Measurements from ENCODE around the gene ZNF318. TPM values are rescaled to one million over a fixed set of nuclear protein-coding genes. Genes with fewer than 3 reads are reported as not detected.

Gene ZNF318
- polyA plus RNA-seq, 1 donor (not counting 4 experiments of a cell fraction or from before 2014, with no cell fraction given), result 14.6 TPM

GRCh38 chr6:43336382-43336781, 33.1 kb downstream of the ZNF318 start:
- peaks cover 18 to 31% of the 10 kb centered on the region in 2 experiments for H3K36me3 ChIP-seq (ENCODE audit: control insufficient read depth in 2 of 2, extremely low read depth in 1 of 2, insufficient read depth in 2 of 2, low read length in 2 of 2)
- DNase-seq (ENCODE audit: low read depth, low spot score), result no peak

DNA sequence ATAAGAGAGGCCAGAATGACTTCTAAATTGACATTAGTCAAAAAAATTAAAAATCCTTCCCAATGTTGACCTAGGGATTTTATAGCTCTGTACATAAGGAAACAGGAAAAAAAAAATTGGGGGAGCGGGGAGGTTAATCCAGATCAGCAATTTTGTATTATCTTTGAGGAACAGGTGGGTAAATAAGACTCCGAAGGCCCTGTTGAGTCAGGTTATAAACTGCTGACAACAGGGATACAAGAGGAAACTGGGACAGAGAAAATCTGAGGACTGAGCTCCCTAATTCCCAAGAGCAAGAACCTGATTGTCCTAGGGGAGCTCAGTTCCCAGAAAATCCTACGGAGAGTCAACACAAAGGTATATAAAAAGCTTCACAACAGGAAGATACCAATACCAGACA, 34.0 kb downstream of the ZNF318 start:
- Histone ChIP-seq H3K4me1 (ENCODE audit: control insufficient read depth, extremely low read depth, insufficient read depth, low read length) (no peaks in the 10 kb centered on the region), H3K9ac (ENCODE audit: control insufficient read depth, extremely low read depth, insufficient read depth, low read length) (no peak overlapping the region)
- dilution Hi-C loops (cut with MboI; ENCODE audit: extremely low pct_ligation_motif_present, low sequenced_read_pairs), result no loop called here

More at GRCh38 chr6:43336382-43336781, 33.1 kb downstream of the ZNF318 start:
- no peak overlapping the region for H2AFZ ChIP-seq (ENCODE audit: control insufficient read depth, low read length)
- no peaks in the 10 kb centered on the region for H3K79me2 ChIP-seq (ENCODE audit: control insufficient read depth, insufficient read depth, low read length)
- H3K4me3 ChIP-seq (ENCODE audit: control insufficient read depth in 2 of 3, extremely low read depth in 1 of 3, insufficient read depth in 2 of 3, low read depth in 1 of 3, low read length in 3 of 3), result no peak overlapping the region
- no peaks in the 10 kb centered on the region for H3K9me3 ChIP-seq (ENCODE audit: control insufficient read depth, low read depth, low read length)
- no peaks in the 10 kb centered on the region for H3K4me1 ChIP-seq (ENCODE audit: control insufficient read depth, extremely low read depth, insufficient read depth, low read length)
- H3K9ac ChIP-seq (ENCODE audit: control insufficient read depth, extremely low read depth, insufficient read depth, low read length), result no peak overlapping the region
- H3K4me2 ChIP-seq (ENCODE audit: control insufficient read depth, extremely low read depth, insufficient read depth, low read depth, low read length), result no peak overlapping the region
- dilution Hi-C loops (cut with MboI; ENCODE audit: extremely low pct_ligation_motif_present, low sequenced_read_pairs), result no loop called here
- H3K9me1 ChIP-seq (ENCODE audit: control insufficient read depth, extremely low read depth, insufficient read depth, low read length), result no peaks in the 10 kb centered on the region
- no peaks in the 10 kb centered on the region for H4K20me1 ChIP-seq (ENCODE audit: control insufficient read depth, extremely low read depth, insufficient read depth, low read length)
- H3K27ac ChIP-seq (ENCODE audit: control insufficient read depth, insufficient read depth, low read length), result no peak overlapping the region
- TF ChIP-seq EZH2 (IDR thresholded peaks at IDR 0.05; ENCODE audit: low read length) (no peak), CTCF (optimal IDR thresholded peaks at IDR 0.05 in 1 of 3, IDR thresholded peaks at IDR 0.05 in 1 of 3, conservative IDR thresholded peaks at IDR 0.05 in 1 of 3; ENCODE audit: extremely low read depth in 1 of 3, insufficient read depth in 2 of 3, low read length in 3 of 3) (no peak)
- H3K27me3 ChIP-seq (ENCODE audit: control insufficient read depth, extremely low read depth, insufficient read depth, low read length), result no peaks in the 10 kb centered on the region
- FAIRE-seq, result no peak

More for the DNA sequence above, 34.0 kb downstream of the ZNF318 start:
- no peaks in the 10 kb centered on the region for H3K9me1 ChIP-seq (ENCODE audit: control insufficient read depth, extremely low read depth, insufficient read depth, low read length)
- no peak for TF ChIP-seq CTCF (optimal IDR thresholded peaks at IDR 0.05 in 1 of 3, IDR thresholded peaks at IDR 0.05 in 1 of 3, conservative IDR thresholded peaks at IDR 0.05 in 1 of 3; ENCODE audit: extremely low read depth in 1 of 3, insufficient read depth in 2 of 3, low read length in 3 of 3)
- no peak for TF ChIP-seq EZH2 (IDR thresholded peaks at IDR 0.05; ENCODE audit: low read length)
- no peaks in the 10 kb centered on the region for H4K20me1 ChIP-seq (ENCODE audit: control insufficient read depth, extremely low read depth, insufficient read depth, low read length)
- peaks cover 15 to 25% of the 10 kb centered on the region in 2 experiments for H3K36me3 ChIP-seq (ENCODE audit: control insufficient read depth in 2 of 2, extremely low read depth in 1 of 2, insufficient read depth in 2 of 2, low read length in 2 of 2)
- H2AFZ ChIP-seq (ENCODE audit: control insufficient read depth, low read length), result no peak overlapping the region
- H3K27me3 ChIP-seq (ENCODE audit: control insufficient read depth, extremely low read depth, insufficient read depth, low read length), result no peaks in the 10 kb centered on the region
- FAIRE-seq, result no peak
- no peak overlapping the region for H3K4me3 ChIP-seq (ENCODE audit: control insufficient read depth in 2 of 3, extremely low read depth in 1 of 3, insufficient read depth in 2 of 3, low read depth in 1 of 3, low read length in 3 of 3)
- H3K9me3 ChIP-seq (ENCODE audit: control insufficient read depth, low read depth, low read length), result no peaks in the 10 kb centered on the region
- no peak for DNase-seq (ENCODE audit: low read depth, low spot score)
- no peak overlapping the region for H3K4me2 ChIP-seq (ENCODE audit: control insufficient read depth, extremely low read depth, insufficient read depth, low read depth, low read length)
- H3K79me2 ChIP-seq (ENCODE audit: control insufficient read depth, insufficient read depth, low read length), result no peaks in the 10 kb centered on the region
- no peak overlapping the region for H3K27ac ChIP-seq (ENCODE audit: control insufficient read depth, insufficient read depth, low read length)

Data from keratinocyte (primary cell).